Femur (tissue), 1 donor: Measurements from ENCODE around the gene CIROP.
"Not testable (repeated sequence)": the region's sequence is repeated elsewhere in the genome, so short reads cannot be mapped to it uniquely, and the experiment has no call there.

Experiments used
- DNase-seq: peaks from one replicate; pipeline ENCODE4 v3.0.0-alpha.2; 2017

Gene CIROP

GRCh38 chr14:23112359-23113178 lies 7.8 kb upstream of the CIROP start:
- DNase-seq, result peak; percentile 53

GRCh38 chr14:23110579-23111365 lies 6.0 kb upstream of the CIROP start:
- no peak for DNase-seq

- DNase-seq, result no peak
These were observed 5.0 kb upstream of the CIROP start for GRCh38 chr14:23109769-23110168.

DNA sequence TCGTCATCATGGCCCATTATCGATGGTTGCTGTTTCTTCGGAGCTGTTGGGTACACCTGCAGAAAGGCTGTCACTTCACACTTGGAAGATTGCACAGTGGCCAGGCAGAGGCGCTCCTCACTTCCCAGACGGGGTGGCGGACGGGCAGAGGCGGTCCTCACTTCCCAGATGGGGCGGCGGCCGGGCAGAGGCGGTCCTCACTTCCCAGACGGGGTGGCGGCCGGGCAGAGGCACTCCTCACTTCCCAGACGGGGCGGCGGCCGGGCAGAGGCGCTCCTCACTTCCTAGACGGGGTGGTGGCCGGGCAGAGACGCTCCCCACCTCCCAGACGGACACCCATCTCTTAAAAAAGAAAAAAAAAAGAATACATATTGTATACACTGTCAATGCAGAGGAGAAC lies 3.4 kb upstream of the CIROP start:
- not testable (repeated sequence) for DNase-seq

GRCh38 chr14:23107620-23108019 lies 2.8 kb upstream of the CIROP start:
- not testable (repeated sequence) for DNase-seq

DNA sequence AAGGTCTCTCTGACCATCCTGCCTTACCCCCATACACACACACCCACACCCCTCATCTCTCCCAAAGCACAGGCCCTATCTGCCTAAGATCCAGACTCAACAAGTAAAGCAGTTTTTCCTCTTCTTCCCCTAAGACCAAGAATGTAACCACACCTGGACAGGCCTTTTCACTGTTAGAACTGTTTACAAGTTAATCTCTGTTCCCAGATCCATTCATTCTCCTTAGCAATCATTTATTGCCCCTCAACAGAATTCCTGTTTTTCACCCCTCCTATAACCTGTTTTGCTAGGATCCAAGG lies 1.9 kb upstream of the CIROP start:
- DNase-seq, result no peak

DNA sequence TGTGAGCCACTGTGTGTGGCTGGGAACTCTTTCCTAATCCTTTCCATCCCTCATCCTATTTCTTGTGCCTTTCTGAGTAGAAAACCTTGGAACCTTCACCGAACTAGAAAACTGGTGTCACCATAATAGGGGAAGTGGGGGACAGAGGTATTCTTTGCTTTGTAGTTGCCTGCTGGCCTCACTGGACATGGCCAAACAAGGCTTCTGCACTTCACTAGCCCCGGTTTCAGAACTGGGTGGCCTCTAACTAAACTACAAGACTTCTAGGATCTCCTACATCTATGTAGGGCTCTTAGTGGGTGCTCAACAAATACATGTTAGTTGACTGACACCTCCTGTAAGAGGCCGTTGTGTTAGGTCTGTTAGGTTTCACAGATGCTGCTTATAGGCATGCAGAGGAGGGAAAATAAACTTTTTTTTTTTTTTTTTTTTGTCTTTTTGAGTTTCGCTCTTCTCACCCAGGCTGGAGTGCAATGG lies 597 bp upstream of the CIROP start:
- DNase-seq, result no peak

DNA sequence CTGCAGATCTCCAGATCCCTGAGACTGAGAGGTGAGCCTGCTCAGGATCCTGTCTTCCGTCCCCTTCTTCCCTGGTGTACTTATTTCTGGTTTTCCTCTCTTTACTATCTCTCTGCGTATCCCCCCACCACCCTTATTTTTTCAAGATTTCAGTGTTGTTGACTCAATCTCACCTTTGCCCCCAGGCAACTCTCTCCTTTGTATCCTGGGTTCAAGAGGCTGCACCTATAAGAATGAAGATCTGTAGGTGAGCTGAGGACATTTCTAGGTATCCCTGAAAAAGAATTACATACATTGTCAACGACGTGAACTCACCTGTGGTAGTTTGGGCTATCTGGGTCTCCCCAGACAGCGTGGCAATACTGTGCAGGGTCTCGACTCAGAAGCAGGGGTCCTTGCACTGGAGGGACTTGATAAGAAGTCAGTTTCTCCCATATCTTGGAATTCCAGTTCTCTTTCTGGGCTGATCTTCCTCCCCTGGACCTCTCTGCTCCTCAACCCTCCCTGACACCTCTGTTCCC lies 659 bp downstream of the CIROP start:
- no peak for DNase-seq

DNA sequence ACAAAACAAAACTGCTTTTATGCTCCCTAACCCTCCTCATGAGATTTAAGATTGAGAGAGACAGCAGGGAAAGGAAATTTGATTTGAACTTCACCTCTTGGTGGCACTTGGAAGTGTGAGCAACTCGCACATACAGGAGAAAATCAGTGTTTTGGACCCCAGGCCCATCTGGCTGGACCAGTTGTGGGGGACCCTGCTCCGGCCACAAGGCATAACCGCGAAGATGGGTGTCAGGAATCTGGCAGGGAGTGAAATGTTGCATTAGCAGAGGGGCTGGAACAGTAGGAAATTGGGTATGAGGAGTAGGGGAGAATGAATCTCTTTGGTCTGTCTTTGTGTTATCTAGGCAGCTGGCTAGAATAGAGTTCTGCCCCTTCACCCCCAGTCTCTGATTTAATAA lies 1.2 kb downstream of the CIROP start:
- DNase-seq, result no peak

- DNase-seq, result no peak
These were observed 2.0 kb downstream of the CIROP start for GRCh38 chr14:23102801-23103200.

GRCh38 chr14:23101986-23102625 lies 2.7 kb downstream of the CIROP start:
- no peak for DNase-seq

DNA sequence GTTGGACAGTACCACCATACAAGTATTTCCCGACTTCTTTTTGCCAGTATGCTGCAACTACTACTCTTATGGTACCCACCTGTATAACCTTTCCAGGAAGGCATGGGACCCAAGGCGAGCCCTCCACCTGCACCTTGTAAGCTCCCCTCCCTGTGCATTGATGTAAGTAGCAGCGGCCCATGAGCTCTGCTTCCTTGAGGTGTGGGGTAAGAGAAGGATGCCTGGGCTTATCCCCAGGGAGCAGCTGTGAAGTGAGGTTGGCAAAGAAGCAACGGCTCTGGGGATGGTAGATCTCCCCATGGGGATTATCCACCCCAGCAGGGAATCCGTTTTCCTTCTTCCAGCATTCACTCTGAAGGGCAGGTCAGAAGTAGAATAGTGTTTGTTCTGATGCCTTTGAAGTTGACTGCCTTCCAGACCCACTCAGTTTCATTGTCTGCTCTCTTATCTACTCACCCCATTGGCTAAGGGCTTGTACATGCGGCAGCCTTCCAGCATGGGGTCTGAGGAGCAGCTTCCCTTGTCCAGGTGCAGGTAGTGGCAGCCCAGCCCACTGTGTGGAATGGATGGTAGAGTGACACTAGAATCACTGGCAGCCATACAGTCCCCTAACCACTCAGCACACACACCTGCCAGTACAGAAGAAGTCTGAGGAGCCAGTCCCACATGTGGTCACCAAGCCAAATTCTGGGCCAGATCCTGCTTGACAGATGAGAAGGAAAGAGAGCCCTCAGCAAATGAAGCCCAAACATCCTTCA lies 3.4 kb downstream of the CIROP start:
- DNase-seq, result no peak

GRCh38 chr14:23099212-23099861 lies 5.5 kb downstream of the CIROP start:
- no peak for DNase-seq

GRCh38 chr14:23097786-23098185 lies 7.0 kb downstream of the CIROP start:
- DNase-seq, result no peak

- peak; percentile 100 for DNase-seq
These were observed 9.3 kb downstream of the CIROP start, which contains the start of gene C14orf119 for GRCh38 chr14:23095196-23096108. Gene C14orf119, plus strand, starts transcription at chr14:23095505. Its CDS starts 2,154 bp downstream, at chr14:23097659.

DNA sequence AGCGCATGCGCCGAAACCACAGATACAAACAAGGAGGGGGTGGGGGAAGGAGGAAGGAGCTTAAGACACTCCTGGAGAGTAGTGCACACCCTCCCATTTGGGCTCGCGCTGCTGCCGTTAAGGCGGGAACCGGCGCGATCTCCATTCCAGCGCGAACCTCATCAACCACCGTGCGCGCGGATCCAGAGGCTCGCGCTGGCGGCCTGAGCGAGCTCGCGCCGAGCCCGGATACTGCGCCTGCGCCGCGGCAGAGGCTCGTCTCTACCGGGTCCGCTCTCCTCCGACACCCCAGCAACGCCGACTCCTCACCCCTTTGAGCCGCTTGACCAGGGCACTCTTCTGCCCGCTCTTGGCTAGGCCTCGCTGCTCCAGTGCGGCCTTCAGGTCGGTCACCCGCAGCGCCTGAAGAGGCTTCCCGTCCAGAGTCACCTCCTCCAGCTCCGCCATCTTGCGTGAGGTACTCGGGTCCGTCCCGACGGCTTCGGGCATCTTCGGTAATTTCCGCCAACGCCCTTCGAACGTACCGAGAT lies 10.1 kb downstream of the CIROP start, which contains the start of gene ACIN1:
TSS of gene ACIN1 (minus strand) at position 471 of the 530 bp plus-strand sequence. CDS start at position 447, 24 bp downstream.
- peak; percentile 88 for DNase-seq

- DNase-seq, result no peak
These were observed 10.7 kb downstream of the CIROP start for GRCh38 chr14:23093991-23094665.

DNA sequence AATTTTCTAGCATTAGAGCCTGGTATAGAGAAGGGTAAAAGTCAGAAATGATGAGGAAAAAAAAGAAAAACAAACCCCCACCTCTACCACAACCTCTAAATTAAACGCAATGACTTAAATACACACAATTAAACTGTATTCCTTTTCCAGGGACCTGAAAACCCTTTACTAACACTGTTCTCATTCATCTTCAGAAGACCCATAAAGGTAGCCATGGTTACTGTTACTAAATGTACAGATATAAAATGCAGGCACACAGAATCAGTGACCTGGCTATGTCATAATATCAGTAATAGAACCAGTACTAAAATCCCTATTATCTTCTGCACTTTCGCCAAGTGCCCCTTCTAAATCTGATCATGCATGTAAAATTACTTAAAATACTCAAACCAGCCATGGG lies 11.3 kb downstream of the CIROP start:
- DNase-seq, result no peak

DNA sequence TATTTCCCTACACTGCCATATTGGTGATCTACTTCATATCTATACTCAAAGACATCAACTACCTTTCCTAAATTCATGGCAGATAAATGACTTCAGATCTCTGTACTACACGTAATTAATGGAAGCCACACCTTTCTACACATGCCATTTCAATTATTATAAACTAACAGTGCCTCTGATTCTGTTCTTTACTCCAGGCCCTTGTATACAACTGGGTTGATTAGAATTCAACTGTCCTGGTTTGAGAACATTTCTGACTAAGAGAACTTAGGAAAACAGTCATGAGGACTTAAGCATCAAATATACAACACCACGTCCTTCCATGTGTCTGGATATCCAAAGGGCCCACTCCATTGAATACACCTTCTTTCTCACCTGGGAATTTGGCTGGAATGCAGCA lies 11.7 kb downstream of the CIROP start:
- no peak for DNase-seq
